Fibroblast of skin of left biceps (primary cell): Measurements from ENCODE around the gene FILIP1.
A peak's percentile ranks its signal among the peaks of the same experiment; 100 is the strongest.

Experiments
- DNase-seq, 2 experiments: peaks; one replicate each; pipeline ENCODE4 v3.0.0-alpha.2; 2013; ENCODE audit warnings: low read depth in 2 of 2

Gene FILIP1

DNA sequence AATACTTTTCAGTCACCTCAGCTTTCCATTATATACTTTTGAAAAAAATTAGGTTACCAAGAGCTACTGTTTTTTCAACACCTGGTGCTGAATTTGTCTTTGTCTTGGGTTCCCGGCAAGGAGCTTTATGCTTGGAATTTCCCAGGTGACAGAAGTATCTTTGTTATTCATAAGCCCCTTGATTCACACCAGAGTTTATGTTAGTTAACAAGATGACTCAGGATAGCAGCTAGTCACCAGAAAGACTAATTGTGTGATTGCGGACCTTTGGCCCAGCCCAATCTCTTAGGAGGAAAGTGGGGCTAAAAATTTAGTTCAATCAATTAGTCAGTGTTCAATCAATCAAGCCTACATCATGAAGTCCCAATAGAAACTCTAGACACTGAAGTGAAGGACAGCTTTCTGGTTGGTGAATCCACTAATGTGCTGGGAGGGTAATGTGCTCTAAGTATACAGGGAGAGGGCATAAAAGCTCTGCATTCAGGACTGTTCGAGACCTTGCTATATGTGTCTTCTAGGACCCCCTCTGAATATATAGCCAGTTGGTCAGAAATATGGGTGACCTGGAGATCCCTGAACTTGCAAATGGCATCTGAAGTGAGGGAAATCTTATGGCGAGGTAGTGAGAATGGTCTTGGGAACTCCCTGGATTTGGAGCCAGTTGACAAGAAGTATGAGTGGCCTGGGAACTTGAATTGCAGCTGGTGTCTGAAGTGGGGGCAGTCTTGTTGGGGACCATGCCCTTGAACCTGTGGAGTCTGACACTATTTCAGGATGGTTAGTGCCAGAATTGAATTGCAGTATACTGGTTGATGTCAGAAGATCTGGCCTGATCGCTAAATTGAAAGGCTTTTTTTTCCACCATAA lies 225.2 kb downstream of the FILIP1 start:
- no peak for DNase-seq

DNA sequence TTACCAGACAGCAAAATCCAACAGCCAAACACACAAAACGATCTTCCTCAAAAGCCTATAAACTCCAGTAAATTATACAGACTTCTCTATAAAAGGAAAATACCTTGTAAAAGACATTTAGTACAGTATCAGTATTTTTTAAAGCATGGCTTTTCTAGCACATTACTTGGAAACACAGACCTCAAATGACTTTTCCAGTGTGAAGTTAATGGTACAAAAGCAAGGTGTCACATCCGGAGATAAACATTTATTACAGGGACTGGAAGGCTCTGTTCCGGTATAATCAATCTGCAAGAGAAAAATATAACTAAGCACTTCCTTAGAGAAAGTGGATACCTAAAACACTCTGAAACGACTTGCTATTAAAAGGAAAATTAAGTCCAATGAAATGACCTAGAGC lies 226.1 kb downstream of the FILIP1 start:
- DNase-seq, result no peak

DNA sequence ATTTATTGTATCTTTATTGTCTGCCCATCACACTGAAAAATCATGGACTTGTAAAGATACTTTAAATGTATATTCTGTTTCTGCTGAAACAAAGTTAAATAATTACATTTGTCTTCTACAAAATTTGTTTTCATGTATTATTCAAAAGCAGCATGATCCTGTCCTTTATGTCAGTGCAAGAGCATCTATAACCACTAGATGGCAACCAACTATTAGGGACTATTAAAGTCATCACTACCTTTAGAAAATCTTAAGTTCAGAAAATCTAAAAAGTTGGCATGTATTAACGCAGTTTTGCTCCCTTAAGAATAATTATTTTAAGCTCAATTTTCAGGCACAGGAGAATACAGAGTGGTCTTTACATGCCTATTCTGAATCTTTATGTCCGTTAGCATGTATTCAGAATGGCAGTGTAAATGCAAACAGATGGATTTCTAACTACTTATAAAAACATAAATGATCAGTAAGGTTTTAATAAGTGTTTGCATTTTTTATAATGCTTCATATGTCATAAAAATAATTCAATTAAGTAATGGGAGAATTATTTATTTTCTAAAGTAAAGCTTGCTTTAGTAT lies 226.8 kb downstream of the FILIP1 start:
- no peak for DNase-seq

DNA sequence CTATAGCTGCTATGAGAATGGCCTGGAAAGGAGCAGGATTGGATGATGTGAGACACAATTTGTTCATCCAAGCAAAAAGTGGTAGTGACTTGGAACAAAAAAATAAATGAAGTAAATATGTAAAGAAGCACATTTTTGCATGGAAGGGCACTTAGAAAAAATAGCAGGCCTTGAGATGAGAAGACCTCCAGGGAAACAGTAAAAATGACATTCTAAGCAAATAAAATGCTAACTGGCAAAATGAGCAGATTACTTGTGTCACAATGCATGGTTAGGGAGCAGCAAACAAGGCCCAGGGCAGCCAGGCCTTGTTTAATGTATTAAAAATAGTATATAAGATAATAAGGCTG lies 230.2 kb downstream of the FILIP1 start:
- DNase-seq, result no peak

DNA sequence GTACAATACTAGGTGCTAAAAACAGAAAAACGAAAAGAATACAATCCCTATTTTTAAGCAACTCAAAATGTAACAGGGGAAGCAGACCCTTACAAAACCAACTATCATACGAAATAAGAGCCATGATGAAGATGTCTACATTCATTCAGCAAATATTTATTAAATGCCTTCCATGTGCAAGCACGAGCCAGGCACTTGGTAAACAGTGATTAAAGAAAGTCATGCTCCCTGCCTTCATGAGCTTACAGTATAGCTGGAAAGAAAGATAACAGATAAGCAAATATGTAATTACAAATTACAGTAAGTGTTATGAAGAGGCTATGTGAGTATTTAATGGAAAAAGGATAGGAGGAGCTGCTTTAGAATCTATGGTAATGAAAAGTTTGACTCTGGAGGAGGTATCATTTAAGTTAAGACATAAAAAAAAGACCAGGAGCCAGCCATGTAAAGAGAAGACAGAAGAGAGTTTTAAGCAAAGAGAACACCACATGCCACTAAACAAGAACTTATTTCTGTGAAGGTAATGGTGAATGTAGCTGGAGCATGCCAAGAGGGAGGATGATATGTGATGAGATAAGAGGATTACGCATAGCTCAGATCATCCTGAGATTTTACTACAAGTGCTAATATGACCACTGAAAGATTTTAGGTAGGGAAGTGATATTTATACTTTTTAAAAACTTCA lies 230.7 kb downstream of the FILIP1 start:
- no peak for DNase-seq

DNA sequence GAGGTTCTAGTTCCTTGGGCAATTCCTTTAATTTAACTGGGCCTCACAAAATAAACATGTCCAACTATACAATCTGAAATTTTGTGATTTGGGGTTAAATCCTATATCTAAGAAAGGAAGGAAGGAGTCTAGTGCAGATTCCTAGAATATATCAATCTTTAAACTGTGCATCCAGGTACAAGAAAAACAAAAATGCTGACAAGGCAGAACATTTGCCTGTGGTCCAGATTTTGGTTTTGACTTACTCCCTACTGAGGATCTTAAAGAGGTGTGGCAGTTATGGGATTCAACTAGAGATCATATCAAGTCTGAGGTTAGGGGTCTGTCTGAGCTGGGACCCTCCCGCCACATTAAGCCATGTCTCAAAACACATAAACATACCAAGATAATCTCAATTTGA lies 232.3 kb downstream of the FILIP1 start:
- DNase-seq, result no peak

DNA sequence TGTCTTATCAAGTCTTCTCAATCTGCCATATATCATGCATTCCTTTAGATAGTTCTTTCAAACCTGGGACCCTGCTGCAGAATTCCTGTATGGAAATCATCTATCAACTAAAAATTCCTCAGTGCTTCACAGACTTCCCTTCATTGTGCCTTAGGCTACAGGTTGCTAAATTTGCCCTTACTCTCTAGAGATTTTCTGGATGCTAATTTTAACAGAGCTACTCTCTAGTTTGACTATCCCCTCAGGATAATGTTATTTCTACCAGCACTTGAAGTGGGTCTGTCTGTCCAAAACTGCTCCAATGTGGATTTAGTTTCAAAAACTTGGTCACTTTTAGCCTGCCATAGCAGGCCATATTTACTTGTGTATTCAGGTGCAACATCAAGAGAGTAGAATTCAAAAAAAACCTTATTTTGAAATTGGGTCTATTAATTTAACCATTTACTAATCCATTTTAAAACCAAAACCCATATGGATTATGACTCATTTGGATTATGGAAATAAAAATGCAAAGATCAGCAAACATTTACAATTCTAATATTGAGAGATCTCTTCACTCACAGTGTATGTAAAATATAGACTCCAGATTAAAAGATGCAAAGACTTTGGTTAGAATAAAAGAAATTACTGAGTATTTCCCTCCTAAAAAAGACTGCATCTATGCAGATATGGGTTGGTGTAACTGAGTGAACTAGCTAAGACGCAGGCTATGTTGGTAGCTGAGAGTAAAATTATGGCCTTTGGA lies 236.1 kb downstream of the FILIP1 start:
- no peak for DNase-seq

DNA sequence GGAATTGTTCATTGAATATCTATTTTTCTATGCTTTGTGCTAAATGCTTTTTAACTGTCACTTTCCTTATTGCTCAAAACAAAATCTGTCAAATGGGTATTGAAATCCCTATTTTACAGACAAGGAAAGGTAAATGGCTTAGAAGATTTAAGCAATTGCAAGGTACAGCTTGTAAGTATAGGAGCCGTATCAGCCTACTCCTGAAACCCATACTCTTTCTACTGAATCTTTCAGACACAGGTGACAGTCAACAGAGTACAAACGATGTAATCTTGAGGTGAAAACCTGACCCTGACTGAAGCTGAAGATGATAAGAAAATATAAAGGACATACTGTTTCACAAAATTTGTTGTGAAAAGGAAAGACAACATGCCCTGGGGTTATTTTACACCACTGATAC lies 243.0 kb downstream of the FILIP1 start:
- DNase-seq, result no peak

DNA sequence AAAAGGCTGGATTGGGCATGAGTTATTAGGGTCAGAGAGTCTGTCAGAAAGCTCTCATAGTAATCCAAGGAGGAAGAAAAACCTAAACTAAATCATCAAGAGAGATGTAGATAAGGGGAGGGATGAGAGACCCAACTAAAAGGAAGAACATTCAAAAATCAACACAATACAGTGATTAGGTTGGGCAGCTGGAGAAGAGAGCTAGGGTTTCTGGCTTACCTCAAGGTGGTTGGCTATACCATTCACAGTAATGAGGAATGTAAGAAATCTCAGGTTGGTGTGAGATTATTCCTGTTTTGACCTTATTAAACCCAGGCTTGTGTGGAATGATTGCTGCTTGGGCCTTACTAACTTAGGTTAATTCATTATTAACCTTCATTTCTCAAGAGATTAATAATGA lies 243.8 kb downstream of the FILIP1 start:
- no peak for DNase-seq

DNA sequence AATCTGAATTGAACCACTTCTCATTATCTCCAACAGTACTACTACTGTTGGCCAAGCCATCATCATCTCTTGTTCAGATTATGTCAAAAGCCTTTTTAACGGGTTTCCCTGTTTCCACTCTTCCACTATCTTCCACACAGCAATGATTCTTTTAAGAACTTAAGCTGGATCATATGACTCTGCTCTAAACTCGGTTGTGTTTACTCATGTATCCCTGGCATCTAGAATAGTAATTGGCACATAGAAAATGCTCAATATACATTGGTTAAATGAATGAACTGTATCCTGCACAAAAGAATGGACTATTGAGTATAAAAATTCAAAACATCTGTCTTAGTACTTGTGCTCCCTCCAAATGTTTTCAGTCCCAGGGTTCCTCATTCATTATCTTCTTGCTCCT lies 247.2 kb downstream of the FILIP1 start:
- no peak for DNase-seq

DNA sequence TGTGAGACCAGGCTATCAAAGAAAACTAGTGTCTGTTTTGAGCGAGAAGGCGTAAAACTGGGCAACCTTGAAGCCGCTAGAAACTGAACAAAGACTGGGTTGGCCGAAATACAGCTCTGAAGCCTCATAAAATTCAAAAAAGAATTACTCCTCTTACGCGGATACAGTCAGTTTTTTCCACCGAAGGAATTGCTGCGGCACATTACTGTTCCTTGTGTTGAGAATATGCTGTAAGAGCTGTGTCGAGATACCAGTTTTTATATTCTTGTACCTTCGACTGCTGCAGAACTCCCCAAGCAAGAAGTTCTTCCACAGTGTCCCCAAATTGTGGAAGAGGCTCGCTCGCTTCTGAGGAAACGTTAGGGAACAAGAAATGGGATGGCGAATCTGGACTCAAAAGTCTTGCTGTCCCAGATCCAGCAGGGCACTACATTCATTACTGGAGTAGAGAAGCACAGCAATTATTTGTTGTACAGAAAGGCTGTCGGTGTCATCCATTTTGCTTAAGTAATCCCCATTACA lies 249.5 kb downstream of the FILIP1 start:
- DNase-seq, result no peak

DNA sequence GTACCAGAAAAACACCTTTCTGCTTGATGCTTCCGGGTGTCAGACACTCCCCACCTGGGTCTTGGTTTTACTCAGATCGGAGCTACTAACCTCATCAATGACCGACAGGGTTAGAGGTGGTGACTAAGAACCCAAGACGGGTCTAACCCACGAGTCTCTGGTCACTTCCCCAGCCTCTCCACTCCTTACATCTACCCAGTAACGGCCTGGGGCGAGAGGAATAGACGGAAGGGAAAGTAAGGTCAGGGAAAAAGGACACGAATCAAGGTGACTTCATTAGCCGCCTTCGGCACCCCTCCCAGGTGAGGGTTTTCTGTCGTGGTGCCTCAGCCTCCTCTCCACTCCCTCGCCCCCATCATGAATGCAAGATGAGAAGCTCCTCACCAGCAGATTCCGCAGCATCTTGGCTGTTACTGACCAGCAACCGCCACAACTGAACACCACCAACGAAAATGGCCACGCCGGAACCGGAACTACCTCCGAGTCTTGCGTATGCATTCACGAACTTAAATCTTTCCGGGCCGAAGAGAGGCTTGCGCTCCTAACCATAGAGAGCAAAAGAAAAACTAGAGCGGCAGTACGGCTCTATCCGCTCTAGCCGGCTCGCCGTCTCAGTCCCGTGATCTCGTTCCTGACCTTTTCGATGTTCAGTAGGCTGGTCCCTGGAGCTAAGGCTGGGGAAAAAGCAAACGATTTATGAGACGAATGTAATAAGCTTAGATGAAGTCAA lies 250.1 kb downstream of the FILIP1 start, which contains the start of gene COX7A2:
Gene COX7A2, minus strand, starts transcription at position 469 of the 730 bp plus-strand sequence. Its CDS starts 67 bp downstream, at position 402.
- peak; percentile 95 for DNase-seq
